ENCODE measurements around the gene CUX1.

- TF ChIP-seq, protein P1, sequence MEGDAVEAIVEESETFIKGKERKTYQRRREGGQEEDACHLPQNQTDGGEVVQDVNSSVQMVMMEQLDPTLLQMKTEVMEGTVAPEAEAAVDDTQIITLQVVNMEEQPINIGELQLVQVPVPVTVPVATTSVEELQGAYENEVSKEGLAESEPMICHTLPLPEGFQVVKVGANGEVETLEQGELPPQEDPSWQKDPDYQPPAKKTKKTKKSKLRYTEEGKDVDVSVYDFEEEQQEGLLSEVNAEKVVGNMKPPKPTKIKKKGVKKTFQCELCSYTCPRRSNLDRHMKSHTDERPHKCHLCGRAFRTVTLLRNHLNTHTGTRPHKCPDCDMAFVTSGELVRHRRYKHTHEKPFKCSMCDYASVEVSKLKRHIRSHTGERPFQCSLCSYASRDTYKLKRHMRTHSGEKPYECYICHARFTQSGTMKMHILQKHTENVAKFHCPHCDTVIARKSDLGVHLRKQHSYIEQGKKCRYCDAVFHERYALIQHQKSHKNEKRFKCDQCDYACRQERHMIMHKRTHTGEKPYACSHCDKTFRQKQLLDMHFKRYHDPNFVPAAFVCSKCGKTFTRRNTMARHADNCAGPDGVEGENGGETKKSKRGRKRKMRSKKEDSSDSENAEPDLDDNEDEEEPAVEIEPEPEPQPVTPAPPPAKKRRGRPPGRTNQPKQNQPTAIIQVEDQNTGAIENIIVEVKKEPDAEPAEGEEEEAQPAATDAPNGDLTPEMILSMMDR (conservative IDR thresholded peaks at IDR 0.05 in 1 of 2, IDR thresholded peaks at IDR 0.05 in 1 of 2; ENCODE audit: low read depth in 1 of 2, low read length in 2 of 2): no peak
- TF ChIP-seq EZH2 (IDR thresholded peaks at IDR 0.05; ENCODE audit: low read length, missing control alignments): no peak
Observed at GRCh38 chr7:102075126-102075525, 257.7 kb downstream of the CUX1 start.

Data from fibroblast of lung (primary cell).